Osteoblast (primary cell): ENCODE results near the gene SPACA7. TPM values are rescaled to one million over a fixed set of nuclear protein-coding genes. Genes with fewer than 3 reads are reported as not detected.

Experiments used
- DNase-seq: peaks from one replicate; pipeline ENCODE4 v3.0.0; 2011; ENCODE audit warnings: low spot score, mixed read lengths; ENCODE audit not compliant: insufficient read length; ENCODE audit errors: missing footprints
- H2AFZ ChIP-seq: 2 replicates; pipeline ENCODE4 v1.6.0; 2011; ENCODE audit warnings: mild to moderate bottlenecking, low read length
- H3K27ac ChIP-seq: 2 replicates; pipeline ENCODE4 v1.5.1; 2011; ENCODE audit warnings: mild to moderate bottlenecking, low read depth, low read length, moderate library complexity
- H3K27me3 ChIP-seq: 2 replicates; pipeline ENCODE4 v1.6.0; 2012; ENCODE audit warnings: mild to moderate bottlenecking, control low read depth, inconsistent platforms, low read length, moderate library complexity; ENCODE audit not compliant: insufficient read depth
- H3K36me3 ChIP-seq: 2 replicates; pipeline ENCODE4 v1.5.1; 2011; ENCODE audit warnings: mild to moderate bottlenecking, low read length, control low read depth, moderate library complexity; ENCODE audit not compliant: insufficient read depth
- H3K4me1 ChIP-seq: 2 replicates; pipeline ENCODE4 v1.5.1; 2011; ENCODE audit warnings: mild to moderate bottlenecking, low read length, control low read depth, moderate library complexity; ENCODE audit not compliant: insufficient read depth
- H3K4me2 ChIP-seq: 2 replicates; pipeline ENCODE4 v1.6.0; 2011; ENCODE audit warnings: mild to moderate bottlenecking, low read length; ENCODE audit not compliant: insufficient read depth
- H3K4me3 ChIP-seq: fragments of 200-600 bp; sonication (generic); 3 replicates; pipeline ENCODE4 v1.5.1; 2012; ENCODE audit warnings: mild to moderate bottlenecking, low read length, inconsistent platforms; ENCODE audit not compliant: insufficient read depth
- H3K79me2 ChIP-seq: 2 replicates; pipeline ENCODE4 v1.6.0; 2012; ENCODE audit warnings: mild to moderate bottlenecking, low read length, control low read depth, inconsistent platforms; ENCODE audit not compliant: insufficient read depth
- H3K9me3 ChIP-seq: 2 replicates; pipeline ENCODE4 v1.5.1; 2011; ENCODE audit warnings: low read depth, low read length, control low read depth
- H4K20me1 ChIP-seq: 2 replicates; pipeline ENCODE4 v1.6.0; 2012; ENCODE audit warnings: mild to moderate bottlenecking, low read length, control low read depth; ENCODE audit not compliant: insufficient read depth
- CTCF ChIP-seq: IDR thresholded peaks from 2 replicates; pipeline ENCODE4 v1.5.1; 2011; ENCODE audit warnings: mild to moderate bottlenecking, low read depth, low read length, moderate library complexity; ENCODE audit errors: extremely low read depth
- total RNA-seq: library from RNA; depleted of rRNA; stranded (reverse); fragments of >200 nt; gene quantifications from 2 replicates; pipeline ENCODE4 v1.2.3, GENCODE V29; 2012

The SPACA7 gene, protein sequence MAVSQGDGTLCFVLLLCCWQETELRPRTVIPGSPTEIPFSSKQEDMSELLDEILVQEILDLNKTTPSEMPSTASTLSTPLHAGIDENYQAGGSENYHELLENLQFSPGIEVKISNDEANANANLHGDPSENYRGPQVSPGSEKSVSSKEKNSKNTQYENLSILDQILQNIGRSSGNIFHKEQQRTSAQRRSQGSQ
- not detected in 2 replicates for total RNA-seq

DNA sequence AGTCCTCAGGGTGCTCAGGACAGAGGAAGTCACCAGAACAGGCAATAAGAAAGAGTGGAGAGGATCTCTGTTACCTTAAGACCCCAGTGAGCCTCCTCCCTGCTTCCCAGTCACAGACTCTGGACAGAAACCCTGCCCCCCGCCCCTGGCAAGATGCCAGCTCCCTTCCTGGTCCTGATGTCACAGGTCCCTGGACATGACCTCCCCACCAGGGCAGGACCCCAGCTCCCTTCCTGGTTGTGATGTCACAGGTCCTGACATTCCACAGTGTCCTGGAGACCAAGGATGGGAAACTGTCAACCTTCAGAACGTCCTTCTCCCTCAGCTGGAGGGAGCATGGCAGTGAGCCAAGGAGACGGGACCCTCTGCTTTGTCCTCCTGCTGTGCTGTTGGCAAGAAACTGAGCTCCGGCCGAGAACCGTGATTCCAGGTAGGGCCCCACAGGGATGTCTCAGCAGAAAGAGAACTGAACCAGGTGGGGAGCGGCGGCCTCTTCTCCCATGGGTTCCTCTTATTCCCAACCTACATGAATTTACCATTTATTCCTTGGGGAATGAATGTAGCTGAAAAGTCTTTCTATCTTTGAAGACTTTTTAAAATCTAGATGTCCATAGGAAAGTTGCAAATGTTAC is at the start of gene SPACA7:
TSS of gene SPACA7 (plus strand) at position 306 of the 632 bp plus-strand sequence. CDS start at position 337, 31 bp downstream.
- Histone ChIP-seq H3K79me2 (no peaks in the 10 kb centered on the region), H2AFZ (no peak within 1 kb of the TSS), H3K36me3 (no peaks in the 10 kb centered on the region), H3K4me2 (no peak within 1 kb of the TSS), H3K4me1 (no peaks in the 10 kb centered on the region), H3K27me3 (no peaks in the 10 kb centered on the region), H3K27ac (no peak within 1 kb of the TSS), H3K4me3 (no peak within 1 kb of the TSS), H3K9me3 (no peaks in the 10 kb centered on the region), H4K20me1 (no peaks in the 10 kb centered on the region)
- DNase-seq: no peak
- no peak for TF ChIP-seq CTCF

- Histone ChIP-seq H3K4me3 (no peak overlapping the region), H3K27ac (no peak overlapping the region), H2AFZ (no peak overlapping the region), H3K36me3 (no peaks in the 10 kb centered on the region), H3K4me1 (no peaks in the 10 kb centered on the region), H3K27me3 (no peaks in the 10 kb centered on the region), H3K9me3 (no peaks in the 10 kb centered on the region), H3K79me2 (no peaks in the 10 kb centered on the region), H3K4me2 (no peak overlapping the region), H4K20me1 (no peaks in the 10 kb centered on the region)
- DNase-seq: no peak
- no peak for TF ChIP-seq CTCF
These were observed 49.3 kb upstream of the SPACA7 start for GRCh38 chr13:112326821-112327370.

GRCh38 chr13:112328936-112329335 is 47.2 kb upstream of the SPACA7 start:
- no peak overlapping the region for H2AFZ ChIP-seq
- H3K27me3 ChIP-seq: no peaks in the 10 kb centered on the region
- no peak overlapping the region for H3K4me3 ChIP-seq
- H3K4me2 ChIP-seq: no peak overlapping the region
- H3K79me2 ChIP-seq: no peaks in the 10 kb centered on the region
- no peak overlapping the region for H3K27ac ChIP-seq
- no peak for TF ChIP-seq CTCF
- H4K20me1 ChIP-seq: no peaks in the 10 kb centered on the region
- no peaks in the 10 kb centered on the region for H3K9me3 ChIP-seq
- H3K36me3 ChIP-seq: no peaks in the 10 kb centered on the region
- H3K4me1 ChIP-seq: no peaks in the 10 kb centered on the region
- no peak for DNase-seq

- no peak overlapping the region for H3K4me2 ChIP-seq
- no peak for TF ChIP-seq CTCF
- H3K27ac ChIP-seq: no peak overlapping the region
- DNase-seq: no peak
- H4K20me1 ChIP-seq: no peaks in the 10 kb centered on the region
- H3K79me2 ChIP-seq: no peaks in the 10 kb centered on the region
- no peaks in the 10 kb centered on the region for H3K4me1 ChIP-seq
- no peaks in the 10 kb centered on the region for H3K36me3 ChIP-seq
- no peak overlapping the region for H2AFZ ChIP-seq
- H3K27me3 ChIP-seq: no peaks in the 10 kb centered on the region
- H3K9me3 ChIP-seq: no peaks in the 10 kb centered on the region
- no peak overlapping the region for H3K4me3 ChIP-seq
These were observed 46.8 kb upstream of the SPACA7 start for GRCh38 chr13:112329376-112329775.
